IPS-18c (cell line): Measurements from ENCODE around the gene MOXD1.
"Not testable (repeated sequence)": the region's sequence is repeated elsewhere in the genome, so short reads cannot be mapped to it uniquely, and the experiment has no call there.

ENCODE experiments used
- H3K4me3 ChIP-seq: 2 replicates; pipeline ENCODE4 v1.7.0; 2013; ENCODE audit warnings: low read depth, mild to moderate bottlenecking, low read length, moderate library complexity; ENCODE audit not compliant: insufficient read depth
- H3K9me3 ChIP-seq: one replicate; pipeline ENCODE4 v1.6.1; 2013; ENCODE audit warnings: mild to moderate bottlenecking, low read length, moderate library complexity; ENCODE audit not compliant: control insufficient read depth, insufficient read depth

Gene MOXD1

GRCh38 chr6:132314432-132314831, 86.8 kb downstream of the MOXD1 start:
- Histone ChIP-seq H3K9me3 (no peaks in the 10 kb centered on the region), H3K4me3 (no peak overlapping the region)

- Histone ChIP-seq H3K9me3 (no peaks in the 10 kb centered on the region), H3K4me3 (no peak overlapping the region)
Measured at GRCh38 chr6:132310921-132311320, 90.4 kb downstream of the MOXD1 start.

GRCh38 chr6:132310151-132310550, 91.1 kb downstream of the MOXD1 start:
- not testable (repeated sequence) for H3K4me3 ChIP-seq, H3K9me3 ChIP-seq

- Histone ChIP-seq H3K4me3 (no peak overlapping the region), H3K9me3 (no peaks in the 10 kb centered on the region)
Measured at GRCh38 chr6:132304891-132305305, 96.4 kb downstream of the MOXD1 start.

- Histone ChIP-seq H3K9me3 (no peaks in the 10 kb centered on the region), H3K4me3 (no peak overlapping the region)
Measured at GRCh38 chr6:132300323-132300949, 100.8 kb downstream of the MOXD1 start.

- Histone ChIP-seq H3K9me3 (no peaks in the 10 kb centered on the region), H3K4me3 (no peak overlapping the region)
Measured at GRCh38 chr6:132298344-132298949, 102.8 kb downstream of the MOXD1 start.

GRCh38 chr6:132289756-132290155, 111.5 kb downstream of the MOXD1 start:
- no peak overlapping the region for H3K4me3 ChIP-seq
- peaks cover 2% of the 10 kb centered on the region for H3K9me3 ChIP-seq

- Histone ChIP-seq H3K9me3 (peaks cover 2% of the 10 kb centered on the region), H3K4me3 (no peak overlapping the region)
Measured at GRCh38 chr6:132287101-132287500, 114.2 kb downstream of the MOXD1 start.

- Histone ChIP-seq H3K4me3 (no peak overlapping the region), H3K9me3 (peaks cover 2% of the 10 kb centered on the region)
Measured at GRCh38 chr6:132286298-132287019, 114.8 kb downstream of the MOXD1 start.

- Histone ChIP-seq H3K9me3 (peaks cover 2% of the 10 kb centered on the region), H3K4me3 (no peak overlapping the region)
Measured at GRCh38 chr6:132285004-132285780, 116.1 kb downstream of the MOXD1 start.

- Histone ChIP-seq H3K4me3 (no peak overlapping the region), H3K9me3 (peaks cover 2% of the 10 kb centered on the region)
Measured at GRCh38 chr6:132282696-132283095, 118.6 kb downstream of the MOXD1 start.

- no peaks in the 10 kb centered on the region for H3K9me3 ChIP-seq
- no peak overlapping the region for H3K4me3 ChIP-seq
Measured at GRCh38 chr6:132280436-132280835, 120.8 kb downstream of the MOXD1 start.

GRCh38 chr6:132279592-132280139, 121.6 kb downstream of the MOXD1 start:
- Histone ChIP-seq H3K4me3 (peak overlapping the region; percentile 30; the same call in 1 of the 2 replicates), H3K9me3 (no peaks in the 10 kb centered on the region)

- no peak overlapping the region for H3K4me3 ChIP-seq
Measured at GRCh38 chr6:132275066-132275970, 126.0 kb downstream of the MOXD1 start.

GRCh38 chr6:132272776-132273175, 128.5 kb downstream of the MOXD1 start:
- Histone ChIP-seq H3K9me3 (no peaks in the 10 kb centered on the region), H3K4me3 (no peak overlapping the region)

More at GRCh38 chr6:132275066-132275970, 126.0 kb downstream of the MOXD1 start:
- H3K9me3 ChIP-seq: no peaks in the 10 kb centered on the region

GRCh38 chr6:132270726-132271402, 130.4 kb downstream of the MOXD1 start:
- H3K4me3 ChIP-seq: no peak overlapping the region
- H3K9me3 ChIP-seq: no peaks in the 10 kb centered on the region
